PC-3 (cell line): ENCODE measurements around the gene CRYGD. TPM values are rescaled to one million over a fixed set of nuclear protein-coding genes. Genes with fewer than 3 reads are reported as not detected.
"Not testable (repeated sequence)": the region's sequence is repeated elsewhere in the genome, so short reads cannot be mapped to it uniquely, and the experiment has no call there.

Experiments
- ATAC-seq: fragments of 200-7000 bp; cut with Tn5 transposase; 2 replicates; pipeline ENCODE4 v1.9.1; 2020; ENCODE audit warnings: mild to moderate bottlenecking, moderate library complexity
- BruUV-seq: library from RNA; stranded (reverse); fragments of 400-500 nt; replicated peaks from 2 replicates; lab custom pipeline; 2021; lab: Mats Ljungman, UMichigan
- CTCF ChIA-PET: fragments of 300-600 bp; sonication (Branson Sonifier 250); formaldehyde crosslinking; loops from one replicate; lab custom pipeline; 2022; ENCODE audit warnings: antibody characterized with exemption; lab: Charles Lee
- POLR2A ChIA-PET: fragments of 300-600 bp; sonication (Branson Sonifier 250); formaldehyde crosslinking; loops from one replicate; lab custom pipeline; 2022; ENCODE audit warnings: antibody characterized with exemption; ENCODE audit not compliant: unreplicated experiment; lab: Charles Lee
- DNase-seq: peaks from one replicate; pipeline ENCODE4 v3.0.0-alpha.2; 2015
- H2AFZ ChIP-seq: fragments of 300-600 bp; sonication (generic); 2 replicates; pipeline ENCODE4 v1.6.0; 2016; ENCODE audit warnings: antibody characterized with exemption, low read length
- H3F3A ChIP-seq: fragments of 300-600 bp; sonication (generic); one replicate; pipeline ENCODE4 v1.6.0; 2017; ENCODE audit warnings: antibody characterized with exemption, low read length, control low read depth, mild to moderate bottlenecking; ENCODE audit not compliant: unreplicated experiment
- H3K27ac ChIP-seq: fragments of 300-600 bp; sonication (generic); 2 replicates; pipeline ENCODE4 v1.5.1; 2016; ENCODE audit warnings: mild to moderate bottlenecking, low read length
- H3K27me3 ChIP-seq: fragments of 300-600 bp; sonication (generic); 2 replicates; pipeline ENCODE4 v1.6.1; 2016; ENCODE audit warnings: low read length, mixed read lengths
- H3K36me3 ChIP-seq: fragments of 300-600 bp; sonication (generic); 2 replicates; pipeline ENCODE4 v1.6.1; 2016; ENCODE audit warnings: low read depth, mixed run types, low read length, mixed read lengths
- H3K4me1 ChIP-seq: fragments of 300-600 bp; sonication (generic); 2 replicates; pipeline ENCODE4 v1.5.1; 2016; ENCODE audit warnings: low read length; ENCODE audit not compliant: insufficient read depth
- H3K4me2 ChIP-seq: fragments of 300-600 bp; sonication (generic); 2 replicates; pipeline ENCODE4 v1.6.0; 2016; ENCODE audit warnings: low read length
- H3K4me3 ChIP-seq: fragments of 300-600 bp; sonication (generic); 2 replicates; pipeline ENCODE4 v1.5.1; 2016; ENCODE audit warnings: mild to moderate bottlenecking, low read length, mixed read lengths
- H3K79me2 ChIP-seq: fragments of 300-600 bp; sonication (generic); 2 replicates; pipeline ENCODE4 v1.6.1; 2017; ENCODE audit warnings: low read length, mixed read lengths
- H3K9ac ChIP-seq: fragments of 300-600 bp; sonication (generic); 2 replicates; pipeline ENCODE4 v1.6.0; 2016; ENCODE audit warnings: mild to moderate bottlenecking, low read length
- H3K9me2 ChIP-seq: fragments of 300-600 bp; sonication (generic); replicated peaks from 2 replicates; pipeline ENCODE4 v1.6.1; 2016; ENCODE audit warnings: mixed run types, low read length, mixed read lengths
- H3K9me3 ChIP-seq: fragments of 300-600 bp; sonication (generic); 2 replicates; pipeline ENCODE4 v1.6.1; 2016; ENCODE audit warnings: low read length, mixed read lengths
- H4K20me1 ChIP-seq: fragments of 300-600 bp; sonication (generic); 2 replicates; pipeline ENCODE4 v1.6.1; 2016; ENCODE audit warnings: low read length, mixed read lengths
- CTCF ChIP-seq: fragments of 300-600 bp; sonication (generic); conservative IDR thresholded peaks from 2 replicates; pipeline ENCODE4 v1.5.1; 2017; ENCODE audit warnings: antibody characterized with exemption, low read depth, mild to moderate bottlenecking, low read length
- EZH2 ChIP-seq: fragments of 300-600 bp; sonication (generic); IDR thresholded peaks from one replicate; pipeline ENCODE4 v1.6.1; 2017; ENCODE audit warnings: antibody characterized with exemption, mild to moderate bottlenecking, low read length; ENCODE audit not compliant: unreplicated experiment
- EZH2phosphoT487 ChIP-seq: fragments of 300-600 bp; sonication (generic); IDR thresholded peaks from 2 replicates; pipeline ENCODE4 v1.6.1; 2018; ENCODE audit warnings: mild to moderate bottlenecking, antibody characterized with exemption, low read length, borderline replicate concordance
- intact Hi-C: fragments of 100-400 bp; cut with micrococcal nuclease; formaldehyde crosslinking; loops from 2 replicates; pipeline ENCODE4 v1.9.0; 2023
- total RNA-seq: library from RNA; depleted of rRNA; stranded (reverse); fragments of >200 nt; gene quantifications from 2 replicates; pipeline ENCODE4 v1.2.3, GENCODE V29; 2014

Gene CRYGD
- total RNA-seq, 1 experiment from 2014 or later = not detected

- DNase-seq = peak; percentile 57
- intact Hi-C loops = no loop called here
These were observed 11.4 kb downstream of the CRYGD start for GRCh38 chr2:208112969-208113368.

GRCh38 chr2:208112273-208112745, 12.0 kb downstream of the CRYGD start:
- CTCF ChIA-PET, H3K36me3 ChIP-seq, BruUV-seq, H4K20me1 ChIP-seq, intact Hi-C loops, H2AFZ ChIP-seq, H3K4me2 ChIP-seq, H3K9ac ChIP-seq, H3K27ac ChIP-seq, H3K27me3 ChIP-seq, H3K4me3 ChIP-seq, H3K79me2 ChIP-seq, ATAC-seq, H3F3A ChIP-seq, H3K9me2 ChIP-seq, H3K9me3 ChIP-seq, POLR2A ChIA-PET, DNase-seq: not testable (repeated sequence)
- peaks cover 10% of the 10 kb centered on the region for H3K4me1 ChIP-seq

More at GRCh38 chr2:208112969-208113368, 11.4 kb downstream of the CRYGD start:
- ChIA-PET POLR2A (no interaction called here), CTCF (no interaction called here)
- peak; percentile 95 for ATAC-seq
- Histone ChIP-seq H3K36me3 (no peaks in the 10 kb centered on the region), H4K20me1 (no peaks in the 10 kb centered on the region), H3K4me3 (no peak overlapping the region; the same call in 1 of the 2 replicates), H3F3A (no peaks in the 10 kb centered on the region), H3K4me1 (peaks cover 10% of the 10 kb centered on the region), H3K9ac (no peak overlapping the region), H3K27me3 (no peaks in the 10 kb centered on the region), H3K9me2 (no peaks in the 10 kb centered on the region), H3K27ac (no peak overlapping the region), H3K9me3 (no peaks in the 10 kb centered on the region), H3K4me2 (peak overlapping the region; percentile 59), H2AFZ (peak overlapping the region; percentile 43), H3K79me2 (no peaks in the 10 kb centered on the region)
- BruUV-seq = no TSS peak
- TF ChIP-seq CTCF (no peak), EZH2 (no peak), EZH2phosphoT487 (no peak)

GRCh38 chr2:208103616-208104015, 20.7 kb downstream of the CRYGD start:
- ATAC-seq (no peak), DNase-seq (no peak)
- Histone ChIP-seq H3F3A (no peaks in the 10 kb centered on the region), H3K36me3 (no peaks in the 10 kb centered on the region), H3K9ac (no peak overlapping the region), H3K79me2 (no peaks in the 10 kb centered on the region), H3K4me2 (no peak overlapping the region), H3K9me3 (no peaks in the 10 kb centered on the region), H3K9me2 (no peaks in the 10 kb centered on the region), H3K27me3 (no peaks in the 10 kb centered on the region), H4K20me1 (no peaks in the 10 kb centered on the region), H3K4me1 (0 out of 2 replicates have a peak, but pooled peaks cover 5% of the 10 kb centered on the region), H3K4me3 (no peak overlapping the region), H2AFZ (no peak overlapping the region), H3K27ac (no peak overlapping the region)
- POLR2A ChIA-PET = no interaction called here
- intact Hi-C loops = loop anchor here (2.0 kb wide), 1 partner anchor 45 kb away; no protein-coding TSS in a partner anchor
- no TSS peak for BruUV-seq
- TF ChIP-seq EZH2 (no peak), EZH2phosphoT487 (no peak), CTCF (no peak)
- CTCF ChIA-PET = no interaction called here
